Fibroblast of peridontal ligament (primary cell): ENCODE measurements around the gene RUFY4.

Experiments
- DNase-seq: peaks from one replicate; pipeline ENCODE4 v3.0.0-alpha.2; 2010; ENCODE audit errors: extremely low read depth

The RUFY4 gene

DNA sequence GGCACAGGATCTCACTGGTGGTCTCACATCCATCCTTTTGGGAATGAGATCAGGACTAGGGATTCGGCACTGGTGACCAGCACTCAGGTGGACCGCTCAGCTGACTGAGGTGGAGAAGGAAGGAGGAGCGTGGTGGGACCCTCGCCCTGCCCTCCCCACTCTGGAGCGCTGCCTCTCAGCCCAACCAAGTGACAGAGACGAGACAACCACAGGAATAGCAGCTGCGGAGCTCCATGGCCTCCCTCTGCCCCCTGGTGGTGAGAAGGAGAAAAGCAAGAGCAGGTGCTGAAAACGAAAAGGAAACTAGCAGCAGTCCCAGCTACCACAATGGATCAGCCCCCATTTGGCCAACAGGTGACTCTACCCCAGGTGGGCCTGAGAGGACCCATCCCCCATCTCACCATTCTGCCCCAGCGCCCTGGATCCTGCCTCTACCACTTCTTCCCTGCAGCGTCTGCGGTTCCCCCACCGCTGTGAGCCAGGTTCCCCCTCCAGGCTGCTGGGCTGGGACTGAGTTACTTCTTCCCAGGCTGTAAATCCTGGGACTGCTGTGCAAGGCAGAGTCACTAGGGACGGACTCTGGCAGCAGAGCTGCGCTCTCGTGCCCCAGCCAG lies at the start of gene RUFY4:
TSS of gene RUFY4 (plus strand) at position 533 of the 614 bp plus-strand sequence. CDS start 1,353 bp downstream, outside the sequence.
- DNase-seq, result peak; percentile 56

DNA sequence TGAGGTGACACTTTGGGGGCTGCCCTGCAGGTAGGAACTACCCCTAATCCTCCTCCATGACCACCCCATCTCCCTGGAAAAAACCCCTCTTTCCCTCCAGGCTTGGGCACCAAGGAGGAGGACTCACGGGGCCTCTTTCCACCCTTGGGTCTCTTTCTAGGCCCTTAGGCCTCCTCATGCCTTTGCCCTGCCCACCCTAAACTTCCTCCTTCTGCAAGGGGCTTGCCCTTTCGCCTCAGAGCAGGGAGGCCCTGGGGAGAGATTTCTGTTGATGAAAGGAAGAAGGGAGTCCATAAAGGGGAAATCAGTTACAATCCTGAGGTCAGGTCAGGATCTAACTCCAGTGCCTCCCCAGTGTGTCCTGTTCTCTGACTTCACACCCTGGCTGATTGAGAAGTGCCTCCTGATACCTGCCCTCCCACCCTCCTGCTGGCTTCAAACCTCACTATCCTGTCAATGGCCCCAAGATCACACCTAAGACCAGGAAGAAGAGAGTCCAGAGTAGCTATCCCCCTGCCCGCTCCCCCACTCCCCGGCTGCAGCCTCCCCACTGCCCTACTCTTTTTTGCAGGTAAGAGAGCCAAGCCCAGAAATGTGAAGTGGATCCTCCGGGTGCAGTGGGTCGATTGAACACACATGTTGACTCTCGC lies 49.5 kb upstream of the RUFY4 start:
- DNase-seq, result no peak

GRCh38 chr2:218020281-218020680 lies 48.8 kb upstream of the RUFY4 start:
- no peak for DNase-seq

DNA sequence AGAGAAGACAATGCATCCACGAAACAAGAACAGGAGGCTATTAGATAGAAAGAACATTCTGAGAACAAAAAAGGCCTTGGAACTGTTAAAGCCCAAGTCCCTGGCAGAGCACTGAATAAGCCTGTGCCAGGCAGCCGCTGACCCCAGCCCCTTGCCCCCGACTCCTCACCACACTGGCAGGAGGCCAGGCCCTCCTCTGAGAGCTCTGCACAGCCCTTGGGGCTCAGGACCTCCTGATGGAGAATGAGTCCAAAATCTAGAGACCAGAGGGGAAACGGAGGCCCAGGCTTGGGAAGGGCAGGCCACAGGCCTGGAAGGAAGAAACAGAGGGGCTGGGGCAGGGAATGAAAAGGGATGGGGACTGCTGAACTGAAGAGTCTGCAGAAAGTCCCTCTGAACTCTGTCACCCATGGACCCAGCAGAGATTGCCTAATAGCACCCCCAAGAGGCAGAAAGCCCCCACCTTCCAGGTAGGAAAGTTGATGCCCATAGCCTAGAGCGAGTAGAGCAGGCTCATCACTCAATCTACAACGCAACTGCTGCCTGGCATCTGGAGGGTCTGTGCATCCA lies 48.0 kb upstream of the RUFY4 start:
- DNase-seq, result no peak

DNA sequence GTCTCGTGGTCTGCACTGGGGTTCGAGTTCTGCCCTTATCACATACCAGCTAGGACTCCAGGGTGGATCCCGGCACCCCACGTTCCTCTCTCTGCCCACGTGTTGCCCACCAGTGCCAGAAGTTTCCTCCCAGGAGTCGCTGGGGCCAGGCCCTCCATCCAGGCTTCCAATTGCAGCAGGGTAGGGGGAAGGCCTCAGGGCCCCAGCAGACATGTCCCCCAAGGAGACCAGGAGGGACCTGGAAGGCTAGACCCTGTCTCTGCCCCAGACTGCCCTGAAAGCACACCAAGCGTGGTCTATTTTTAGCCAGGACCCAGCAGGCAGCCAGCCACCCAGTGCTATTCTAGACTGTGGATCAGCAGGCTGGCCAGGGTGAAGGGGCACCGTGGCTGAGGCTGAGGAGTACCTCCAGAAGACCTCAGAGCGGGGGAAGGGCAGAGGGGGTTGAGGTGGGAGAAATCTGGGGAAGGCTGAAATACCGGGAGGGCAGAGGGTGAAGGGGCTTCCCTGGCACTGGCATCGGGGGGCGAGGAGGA lies 47.4 kb upstream of the RUFY4 start:
- DNase-seq, result no peak

- no peak for DNase-seq
These were observed 46.8 kb upstream of the RUFY4 start for GRCh38 chr2:218022131-218022850.

DNA sequence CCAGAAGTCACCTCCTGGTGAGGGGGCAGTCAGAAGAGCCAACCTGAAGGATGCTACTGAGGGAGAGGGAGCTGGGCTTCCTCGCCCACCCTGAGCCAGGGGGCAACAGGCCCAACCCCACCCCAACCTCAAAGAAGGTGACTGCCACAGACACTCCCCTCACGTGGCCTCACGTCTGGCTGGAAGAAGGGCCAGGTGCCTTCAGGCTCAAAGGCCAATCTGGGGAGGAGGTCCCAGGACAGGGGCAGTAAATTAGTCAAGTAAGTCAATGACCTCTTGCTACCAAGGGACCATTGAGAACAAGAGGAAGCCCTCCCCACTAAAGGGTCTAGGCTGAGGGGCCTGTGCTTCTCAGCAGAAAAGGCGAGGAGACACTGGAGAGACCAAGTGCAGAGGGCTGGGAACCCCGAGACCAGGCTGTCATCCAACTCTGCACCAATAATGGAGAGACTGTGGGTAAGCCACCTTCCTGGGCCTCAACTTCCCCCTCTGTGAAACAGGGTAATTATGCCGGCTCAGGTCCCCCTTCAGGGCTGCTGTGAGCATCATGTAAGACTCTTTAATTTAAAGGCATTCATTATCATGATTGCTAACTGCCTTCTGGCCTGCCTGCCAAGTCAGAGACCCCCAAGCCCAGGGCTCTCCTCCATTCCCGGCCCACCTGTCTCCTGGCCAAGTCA lies 46.1 kb upstream of the RUFY4 start:
- DNase-seq, result no peak

DNA sequence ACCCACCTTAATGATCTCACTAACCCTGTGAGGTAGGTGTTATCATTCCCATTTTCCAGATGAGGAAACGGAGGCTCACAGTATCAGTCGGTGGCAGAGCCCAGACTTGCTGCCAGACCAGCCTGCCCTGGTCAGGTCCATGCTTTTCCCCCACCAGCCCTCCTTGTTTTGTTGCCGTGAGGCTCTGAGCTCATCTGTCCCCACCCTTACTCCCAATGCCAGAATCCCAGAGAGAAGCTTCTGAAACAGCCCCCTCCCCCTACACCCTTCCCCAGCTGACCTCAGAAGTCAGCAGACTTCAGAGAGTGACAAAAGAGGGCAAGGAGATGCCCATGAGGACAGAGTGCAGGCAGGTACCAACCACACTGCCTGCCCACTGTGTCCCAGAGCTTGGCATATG lies 45.4 kb upstream of the RUFY4 start:
- DNase-seq, result no peak

DNA sequence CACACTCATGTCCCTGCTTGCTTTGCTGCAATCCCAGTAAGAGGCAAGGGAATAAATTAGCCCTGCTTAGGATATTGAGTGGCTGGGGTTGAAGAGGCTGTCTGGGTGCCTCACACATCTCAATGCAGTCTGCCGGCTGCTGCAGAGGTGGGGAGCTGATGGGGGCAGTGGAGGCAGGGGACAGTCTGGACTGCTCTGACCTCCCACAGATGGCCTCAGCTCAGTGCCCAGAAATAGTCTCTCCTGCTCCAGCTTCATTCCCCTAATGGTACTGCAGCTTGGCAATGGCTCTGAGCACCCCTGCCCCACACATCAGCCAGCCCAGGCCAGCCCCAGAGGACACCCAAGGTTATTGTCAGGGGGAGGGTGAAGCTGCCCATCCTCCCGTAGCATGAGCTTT lies 44.7 kb upstream of the RUFY4 start:
- DNase-seq, result no peak

DNA sequence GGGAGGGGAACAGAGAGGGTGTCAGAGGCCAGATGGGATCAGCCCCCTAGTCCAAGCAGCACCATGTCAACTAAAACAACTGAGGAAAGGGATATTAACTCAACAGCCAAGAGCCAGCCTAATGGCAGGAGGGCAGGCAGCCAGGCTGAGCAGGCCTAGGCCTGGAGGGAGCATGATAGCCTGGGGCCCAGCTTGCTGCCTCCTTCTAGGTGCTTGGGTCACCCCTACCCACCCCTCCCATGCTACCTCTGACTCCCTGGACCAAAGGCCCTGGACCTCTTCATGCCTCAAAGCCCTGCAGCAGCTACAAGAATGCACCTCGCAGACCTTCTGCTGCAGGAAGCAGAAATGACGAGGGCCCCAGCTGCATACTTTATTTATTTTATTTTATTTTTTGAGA lies 44.2 kb upstream of the RUFY4 start:
- DNase-seq, result no peak

- no peak for DNase-seq
These were observed 42.8 kb upstream of the RUFY4 start for GRCh38 chr2:218026244-218026643.

DNA sequence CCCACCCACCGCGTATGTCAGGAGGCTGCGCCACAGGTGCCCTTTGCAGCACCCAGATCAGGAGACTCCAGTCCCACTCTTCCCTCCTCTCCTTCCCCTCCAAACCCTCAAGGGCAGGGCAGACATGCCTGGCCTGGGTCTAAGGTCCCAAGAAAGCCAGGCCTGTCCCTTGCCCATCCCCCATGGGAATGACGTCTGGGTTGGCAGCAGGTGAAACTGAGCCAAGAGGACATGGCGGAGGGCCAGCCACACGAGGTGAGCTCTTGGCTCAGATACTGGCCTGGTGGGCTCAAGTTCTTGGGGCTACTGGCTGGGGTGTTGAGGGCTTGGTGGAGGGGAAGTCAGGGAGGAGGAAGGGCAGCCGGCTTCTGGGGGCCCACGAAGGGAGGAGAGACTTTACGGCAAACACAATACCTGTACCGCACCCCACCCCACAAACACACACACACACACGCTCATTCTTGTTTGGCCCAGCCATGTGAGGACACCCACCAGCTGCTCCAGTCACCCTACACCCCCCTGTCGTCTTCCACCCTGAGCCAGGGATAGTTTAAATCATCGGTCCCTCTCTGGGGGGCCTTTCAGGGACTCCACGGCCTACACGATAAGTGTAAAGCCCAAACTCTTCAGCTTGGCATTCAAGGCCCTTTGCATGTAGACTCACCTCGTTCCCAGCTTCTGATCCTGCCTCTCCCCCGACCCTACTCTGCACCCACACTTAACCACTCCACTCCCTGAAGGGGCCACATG lies 42.2 kb upstream of the RUFY4 start:
- DNase-seq, result no peak

DNA sequence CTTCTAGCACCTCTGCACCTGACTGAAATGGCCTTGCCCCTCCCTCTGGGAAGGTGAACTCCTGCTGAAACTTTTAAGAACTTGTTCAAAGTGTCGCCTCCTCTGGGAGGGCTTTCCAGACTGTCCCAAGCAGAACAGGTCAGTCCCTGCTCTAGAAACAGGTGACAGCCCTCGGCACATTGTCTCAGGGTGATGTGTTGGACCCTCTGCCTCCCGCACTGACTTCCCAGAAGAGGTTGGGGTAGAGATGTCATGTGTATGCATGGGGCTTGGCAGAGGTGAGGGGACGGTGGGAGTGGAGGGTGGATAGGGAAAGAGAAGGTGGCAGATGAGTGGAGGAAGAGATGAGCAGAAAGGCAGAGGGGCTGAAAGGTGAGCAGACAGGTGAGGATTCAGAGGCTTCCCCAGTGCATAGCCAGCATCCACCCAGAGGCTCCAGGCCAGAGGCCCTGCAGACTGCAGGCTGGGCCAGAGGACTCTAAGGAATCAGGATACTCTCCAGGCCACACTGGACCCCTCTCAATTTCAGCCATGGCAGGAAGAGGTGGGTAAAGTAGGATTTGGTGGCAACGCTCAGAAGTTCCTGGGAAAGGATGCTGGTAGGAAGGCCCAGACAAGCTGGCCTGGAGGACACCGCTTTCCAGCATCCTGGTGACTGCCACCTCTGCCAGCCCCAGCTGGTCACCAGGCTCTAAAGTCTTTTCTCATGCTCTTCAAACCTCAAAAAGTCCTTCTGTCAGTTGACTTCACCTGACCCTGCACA lies 41.4 kb upstream of the RUFY4 start:
- DNase-seq, result no peak

DNA sequence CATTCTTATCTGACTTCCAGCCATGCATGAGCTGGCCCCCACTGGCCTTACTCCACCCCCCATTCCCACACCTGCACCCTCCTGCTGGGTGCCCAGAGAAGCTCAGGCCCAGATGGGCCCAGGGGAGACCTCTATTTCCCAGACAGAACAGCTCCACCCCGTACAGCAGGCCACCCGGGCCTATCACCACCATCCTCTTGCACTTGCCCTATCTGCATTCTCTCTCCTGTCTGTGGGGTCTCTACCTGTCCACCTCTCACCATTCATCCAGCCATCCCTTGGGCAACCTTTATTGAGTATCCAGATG lies 40.9 kb upstream of the RUFY4 start:
- DNase-seq, result no peak

- DNase-seq, result no peak
These were observed 40.3 kb upstream of the RUFY4 start for GRCh38 chr2:218028562-218029348.

- no peak for DNase-seq
These were observed 39.4 kb upstream of the RUFY4 start for GRCh38 chr2:218029366-218030360.

GRCh38 chr2:218030409-218031195 lies 38.5 kb upstream of the RUFY4 start:
- no peak for DNase-seq

- DNase-seq, result no peak
These were observed 37.8 kb upstream of the RUFY4 start for GRCh38 chr2:218031261-218031660.
